ENCODE data around the gene KCNJ11.
A peak's percentile ranks its signal among the peaks of the same experiment; 100 is the strongest.

Gene KCNJ11

GRCh38 chr11:17408641-17409040, 20.2 kb upstream of the KCNJ11 start:
- no peak for DNase-seq (ENCODE audit: low read depth)

DNA sequence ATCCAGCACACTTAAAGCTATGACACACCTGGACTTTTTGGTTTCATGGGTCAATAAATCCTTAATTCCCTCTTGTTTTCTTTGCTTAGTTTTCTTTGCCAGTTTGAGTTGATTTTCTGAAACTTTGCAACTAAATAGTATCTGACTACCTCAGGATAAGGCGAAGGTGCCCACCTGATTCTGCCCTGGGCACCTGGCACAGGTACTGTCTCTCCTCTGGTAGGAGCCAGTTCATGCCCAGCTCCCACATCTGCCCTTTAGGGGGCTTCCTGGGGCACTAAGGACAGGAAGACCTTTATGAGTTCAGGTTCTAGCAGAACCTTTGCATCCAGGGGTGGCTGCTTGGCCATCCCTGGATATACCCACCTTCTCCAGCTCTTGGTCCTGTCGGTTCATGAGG, 19.6 kb upstream of the KCNJ11 start:
- no peak for DNase-seq (ENCODE audit: low read depth)

DNA sequence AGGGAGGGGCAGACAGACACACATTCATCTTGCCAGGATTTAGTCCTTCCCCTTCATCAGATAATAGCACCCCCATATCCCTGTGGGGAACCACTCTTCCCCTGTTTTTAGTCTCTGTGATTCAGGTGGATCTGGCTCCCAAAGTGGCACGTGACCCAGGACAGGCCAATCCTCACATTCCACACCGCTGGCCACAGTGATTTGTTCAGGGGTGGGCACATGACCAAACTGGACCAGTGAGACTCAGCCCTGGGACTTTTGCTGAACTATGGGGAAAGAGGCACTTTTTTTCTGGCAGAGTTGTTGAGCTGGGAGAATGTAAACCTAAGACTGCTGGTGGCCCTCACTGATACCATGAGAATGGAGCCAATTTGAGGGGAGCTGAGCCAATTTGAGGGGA, 19.1 kb upstream of the KCNJ11 start:
- DNase-seq (ENCODE audit: low read depth), result no peak

GRCh38 chr11:17406818-17407149, 18.3 kb upstream of the KCNJ11 start:
- DNase-seq (ENCODE audit: low read depth), result no peak

DNA sequence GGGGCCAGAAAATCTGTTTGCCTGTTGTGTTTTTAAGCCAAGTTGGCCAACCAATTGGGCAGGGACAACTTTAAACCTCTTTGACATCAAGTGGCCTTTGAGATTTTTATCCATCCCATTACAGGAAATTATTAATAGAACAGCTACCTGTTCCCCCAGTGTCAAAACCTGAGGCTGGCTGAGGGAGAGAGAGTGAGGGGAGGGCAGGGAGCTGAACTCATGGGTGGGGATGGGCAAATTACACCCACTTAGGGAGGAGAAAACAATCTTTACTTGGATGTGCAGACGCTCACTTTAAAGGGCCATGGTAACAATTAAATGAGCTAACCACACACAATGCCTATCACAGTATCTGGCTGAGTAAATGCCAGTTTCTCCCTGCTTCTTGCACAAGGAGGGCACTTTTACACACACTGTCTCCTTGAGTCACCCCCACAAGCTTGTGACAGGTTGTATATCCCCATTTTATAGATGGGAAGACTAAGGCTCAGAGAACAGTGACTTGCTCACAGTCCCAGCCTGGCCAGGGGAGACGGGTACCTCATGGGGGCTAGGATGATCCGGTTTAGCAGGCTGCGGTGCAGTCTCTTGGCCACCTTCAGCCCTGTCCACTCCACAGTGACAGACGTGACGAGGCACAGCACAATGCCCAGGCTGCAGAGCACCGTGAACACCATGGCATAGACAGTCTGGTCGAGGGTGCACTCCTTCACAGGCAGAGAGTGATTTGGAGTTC, 17.8 kb upstream of the KCNJ11 start:
- no peak for DNase-seq (ENCODE audit: low read depth)

- peak; percentile 8 for DNase-seq (ENCODE audit: low read depth)
These were observed 17.0 kb upstream of the KCNJ11 start for GRCh38 chr11:17405232-17406005.

DNA sequence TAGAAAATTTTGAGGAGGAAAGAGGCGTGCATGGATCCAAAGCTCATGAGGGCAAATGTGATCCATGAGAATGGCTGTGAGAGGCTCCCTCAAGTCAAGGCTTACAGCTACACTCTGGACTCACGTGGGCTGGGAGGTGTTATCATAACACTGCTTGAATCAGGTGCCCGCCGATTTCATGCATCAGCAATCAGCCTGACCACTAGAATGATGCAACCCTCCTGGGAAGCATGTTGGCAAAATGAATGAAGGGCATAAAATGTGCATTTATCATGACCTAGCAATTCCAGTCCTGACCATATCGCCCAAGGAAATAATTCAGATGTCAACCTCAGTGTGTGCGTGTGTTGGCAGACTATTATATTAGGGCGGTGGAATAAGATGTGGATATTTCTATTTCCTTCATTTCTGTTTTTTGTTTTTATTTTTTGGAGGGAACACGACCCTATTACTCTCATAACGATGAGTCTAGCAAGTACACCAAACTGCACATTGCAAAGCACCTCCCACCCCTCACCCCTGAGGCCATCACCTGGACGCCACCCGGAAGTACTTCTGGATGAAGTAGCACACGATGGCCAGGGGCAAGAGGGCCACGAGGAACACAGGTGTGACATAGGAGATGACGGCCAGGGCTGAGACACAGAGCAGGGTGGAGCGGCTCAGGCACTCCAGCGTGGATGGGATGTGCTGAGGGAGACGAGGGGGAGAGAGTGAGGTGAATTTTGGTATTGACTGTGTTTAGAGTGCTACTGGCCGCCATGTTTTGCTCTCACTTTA, 15.7 kb upstream of the KCNJ11 start:
- no peak for DNase-seq (ENCODE audit: low read depth)

DNA sequence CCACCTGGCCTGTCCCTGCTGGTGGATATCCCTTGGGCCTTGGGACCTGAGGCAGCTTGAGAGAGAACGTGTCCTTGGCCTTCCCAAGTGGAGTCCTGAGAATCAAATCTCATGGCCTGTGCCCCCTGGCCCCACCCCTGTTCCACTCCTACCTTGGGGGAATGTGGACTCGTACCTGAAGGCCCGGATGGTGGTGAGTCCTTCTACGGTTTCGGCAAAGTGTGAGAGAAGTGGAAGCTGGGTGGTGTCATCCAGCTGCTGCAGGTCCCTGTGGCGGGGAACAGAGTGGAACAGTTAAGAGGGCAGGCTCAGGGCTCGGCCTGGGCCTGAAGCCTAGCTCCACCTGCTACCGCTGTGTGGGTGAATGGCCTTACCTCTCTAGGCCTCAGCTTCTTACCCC, 14.0 kb upstream of the KCNJ11 start:
- DNase-seq (ENCODE audit: low read depth), result no peak

- DNase-seq (ENCODE audit: low read depth), result no peak
These were observed 13.4 kb upstream of the KCNJ11 start for GRCh38 chr11:17401841-17402240.

- DNase-seq (ENCODE audit: low read depth), result no peak
These were observed 12.9 kb upstream of the KCNJ11 start for GRCh38 chr11:17401316-17401715.

GRCh38 chr11:17400048-17400775, 11.8 kb upstream of the KCNJ11 start:
- DNase-seq (ENCODE audit: low read depth), result no peak

GRCh38 chr11:17399236-17399635, 10.8 kb upstream of the KCNJ11 start:
- DNase-seq (ENCODE audit: low read depth), result no peak

GRCh38 chr11:17397311-17398002, 9.0 kb upstream of the KCNJ11 start:
- DNase-seq (ENCODE audit: low read depth), result no peak

- DNase-seq (ENCODE audit: low read depth), result no peak
These were observed 8.3 kb upstream of the KCNJ11 start for GRCh38 chr11:17396598-17397310.

- DNase-seq (ENCODE audit: low read depth), result no peak
These were observed 7.5 kb upstream of the KCNJ11 start for GRCh38 chr11:17395978-17396377.

DNA sequence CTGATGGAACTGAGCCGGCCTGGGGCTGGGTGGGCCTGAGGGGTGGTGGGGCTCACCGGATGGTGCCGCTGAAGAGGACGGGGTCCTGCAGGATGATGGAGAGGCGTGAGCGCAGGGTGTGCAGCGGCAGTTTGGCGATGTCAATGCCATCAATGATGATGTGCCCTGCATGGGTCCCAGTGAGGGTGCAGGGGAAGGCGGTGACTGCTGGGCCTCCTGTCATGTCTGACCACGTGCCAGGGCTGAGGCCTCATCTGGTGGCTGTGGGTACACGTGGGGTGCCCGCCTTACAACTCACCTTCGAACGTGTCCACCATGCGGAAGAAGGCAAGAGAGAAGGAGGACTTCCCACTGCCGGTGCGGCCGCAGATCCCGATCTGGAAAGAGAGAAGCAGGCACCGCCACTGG, 7.1 kb upstream of the KCNJ11 start:
- DNase-seq (ENCODE audit: low read depth), result no peak

GRCh38 chr11:17394743-17395390, 6.4 kb upstream of the KCNJ11 start:
- DNase-seq (ENCODE audit: low read depth), result no peak

GRCh38 chr11:17393472-17393871, 5.0 kb upstream of the KCNJ11 start:
- DNase-seq (ENCODE audit: low read depth), result no peak

DNA sequence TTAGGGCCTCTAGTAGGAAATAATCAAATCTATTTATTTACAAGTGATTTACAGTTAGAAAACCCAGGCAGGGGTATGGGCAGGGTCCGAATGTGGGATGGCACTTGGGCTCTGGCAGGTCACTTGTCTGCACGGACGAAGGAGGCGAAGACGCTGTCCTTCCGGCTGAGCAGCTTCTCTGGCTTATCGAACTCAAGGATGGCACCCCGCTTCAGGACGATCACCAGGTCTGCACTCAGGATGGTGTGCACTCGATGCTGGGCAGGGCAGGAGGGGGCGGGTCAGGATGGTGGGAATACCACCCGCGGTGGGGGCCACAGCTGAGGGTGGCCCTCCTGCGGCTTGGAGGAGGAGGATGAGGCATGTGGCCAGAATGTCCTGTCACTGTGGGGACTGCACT, 4.4 kb upstream of the KCNJ11 start:
- DNase-seq (ENCODE audit: low read depth), result no peak

All from fibroblast of the conjunctiva (primary cell).